GM19238 (cell line): ENCODE data around the gene LIPE.
"Not testable (repeated sequence)": the region's sequence is repeated elsewhere in the genome, so short reads cannot be mapped to it uniquely, and the experiment has no call there.

ENCODE experiments used
- DNase-seq: peaks from one replicate; pipeline ENCODE4 v3.0.0; 2011; ENCODE audit warnings: low spot score; ENCODE audit not compliant: insufficient read length

Gene LIPE

GRCh38 chr19:42427313-42427712 lies at the start of gene LIPE:
LIPE (minus strand) TSS chr19:42427388; CDS start chr19:42427149, 239 bp downstream.
- no peak for DNase-seq

GRCh38 chr19:42475366-42475765 lies 48.2 kb upstream of the LIPE start:
- no peak for DNase-seq

DNA sequence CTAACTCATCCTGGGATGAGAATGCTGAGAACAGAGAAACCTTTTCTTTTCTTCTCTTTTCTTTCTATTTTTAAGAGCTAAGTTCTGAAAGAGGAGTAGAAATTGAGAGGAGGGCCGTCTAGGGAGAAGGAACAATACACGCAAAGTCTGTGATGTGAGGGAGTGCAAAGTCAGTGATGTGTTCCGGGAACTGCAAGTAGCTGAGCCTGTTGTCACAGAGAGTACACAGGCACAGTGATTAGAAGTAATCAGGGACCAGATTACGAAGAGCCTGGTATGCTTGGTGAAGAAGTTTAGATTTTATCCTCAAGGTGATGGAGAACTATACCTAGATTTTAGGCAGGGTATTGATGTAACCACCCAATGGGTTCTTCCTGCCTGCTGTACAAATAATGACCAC lies 47.6 kb upstream of the LIPE start:
- no peak for DNase-seq

DNA sequence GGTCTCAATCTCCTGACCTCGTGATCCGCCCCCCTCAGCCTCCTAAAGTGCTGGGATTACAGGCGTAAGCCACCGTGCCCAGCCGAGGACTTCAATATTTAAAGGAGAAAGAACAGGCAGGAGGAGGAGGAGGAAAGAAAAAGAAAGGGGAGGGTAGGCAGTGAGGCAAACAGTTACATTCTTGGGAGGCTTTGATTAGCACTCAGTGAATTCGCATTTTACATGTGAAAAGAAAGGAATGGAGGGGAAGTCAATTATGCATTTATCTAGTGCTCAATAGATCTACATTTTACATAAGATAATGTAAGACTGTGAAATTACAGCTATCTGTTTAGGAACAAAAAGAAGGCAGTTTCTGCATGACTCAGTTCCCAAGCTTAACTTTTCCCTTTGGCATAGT lies 46.5 kb upstream of the LIPE start:
- DNase-seq: no peak

DNA sequence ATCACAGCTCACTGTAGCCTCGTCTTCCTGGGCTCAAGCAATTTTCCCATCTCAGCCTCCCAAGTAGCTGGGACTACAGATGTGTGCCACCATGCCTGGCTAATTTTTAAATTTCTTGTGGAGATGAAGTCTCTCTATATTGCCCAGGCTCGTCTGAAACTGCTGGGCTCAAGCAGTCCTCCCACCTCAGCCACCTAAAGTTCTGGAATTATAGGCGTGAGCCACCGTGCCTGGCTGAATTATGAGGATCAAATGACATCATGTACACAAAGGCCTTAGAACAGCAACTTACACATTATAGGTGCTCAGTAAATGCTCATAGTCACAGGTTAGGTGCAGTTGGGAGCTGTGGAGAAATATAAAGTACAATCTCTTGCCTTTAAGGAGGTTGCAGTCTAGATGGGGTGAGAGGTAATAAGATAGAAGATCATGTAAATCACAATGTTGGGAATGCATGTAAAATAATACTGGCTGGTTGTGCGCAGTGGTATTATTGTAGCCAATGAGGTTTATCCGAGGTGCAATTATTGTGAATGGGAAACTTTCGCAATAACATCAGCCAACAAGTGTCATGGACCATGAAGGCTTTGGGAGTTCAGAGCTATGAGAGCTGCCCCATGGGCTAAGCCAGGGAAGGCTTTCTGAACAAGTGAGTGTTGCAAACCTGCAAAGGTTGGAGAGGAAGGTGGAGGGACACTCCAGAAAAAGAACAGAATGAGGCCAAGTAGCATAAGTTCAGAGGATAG lies 45.4 kb upstream of the LIPE start:
- DNase-seq: no peak

GRCh38 chr19:42471554-42472249 lies 44.5 kb upstream of the LIPE start:
- DNase-seq: no peak

DNA sequence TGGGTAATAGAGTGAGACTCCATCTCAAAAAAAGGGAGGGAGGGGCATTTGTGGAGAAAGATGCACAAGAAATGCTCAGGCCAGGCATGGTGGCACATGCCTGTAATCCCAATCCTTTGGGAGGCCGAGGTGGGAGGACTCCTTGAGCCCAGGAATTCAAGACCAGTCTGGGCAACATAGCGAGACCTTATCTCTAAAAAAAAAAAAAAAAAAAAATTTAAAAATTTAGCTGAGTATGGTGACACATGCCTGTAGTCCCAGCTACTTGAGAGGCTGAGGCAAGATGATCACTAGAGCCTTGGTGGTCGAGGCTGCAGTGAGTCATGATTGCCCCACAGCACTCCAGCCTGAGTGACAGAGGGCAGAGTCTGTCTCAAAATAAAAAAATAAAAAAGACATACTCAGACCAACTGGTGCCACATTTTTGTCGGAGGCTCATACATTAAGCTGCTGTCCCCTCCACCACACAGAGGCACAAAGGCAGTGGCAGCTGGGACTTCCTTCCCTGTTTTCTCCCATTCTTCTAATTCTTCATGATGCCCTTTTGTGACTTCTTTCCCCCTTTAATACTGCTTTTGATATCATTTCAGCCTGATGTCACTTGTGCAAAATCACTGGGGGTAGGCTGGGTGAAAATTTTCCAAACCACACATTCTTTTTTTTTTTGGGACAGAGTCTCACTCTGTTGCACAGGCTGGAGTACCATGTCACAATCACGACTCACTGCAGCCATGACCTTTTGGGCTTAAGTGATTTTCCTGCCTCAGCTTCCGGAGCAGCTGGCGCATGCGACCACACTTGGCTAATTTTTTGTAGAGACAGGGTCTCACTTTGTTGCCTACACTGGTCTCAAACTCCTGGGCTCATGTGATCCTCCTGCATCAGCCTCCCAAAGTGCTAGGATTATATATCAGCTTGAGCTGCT lies 42.4 kb upstream of the LIPE start:
- no peak for DNase-seq

DNA sequence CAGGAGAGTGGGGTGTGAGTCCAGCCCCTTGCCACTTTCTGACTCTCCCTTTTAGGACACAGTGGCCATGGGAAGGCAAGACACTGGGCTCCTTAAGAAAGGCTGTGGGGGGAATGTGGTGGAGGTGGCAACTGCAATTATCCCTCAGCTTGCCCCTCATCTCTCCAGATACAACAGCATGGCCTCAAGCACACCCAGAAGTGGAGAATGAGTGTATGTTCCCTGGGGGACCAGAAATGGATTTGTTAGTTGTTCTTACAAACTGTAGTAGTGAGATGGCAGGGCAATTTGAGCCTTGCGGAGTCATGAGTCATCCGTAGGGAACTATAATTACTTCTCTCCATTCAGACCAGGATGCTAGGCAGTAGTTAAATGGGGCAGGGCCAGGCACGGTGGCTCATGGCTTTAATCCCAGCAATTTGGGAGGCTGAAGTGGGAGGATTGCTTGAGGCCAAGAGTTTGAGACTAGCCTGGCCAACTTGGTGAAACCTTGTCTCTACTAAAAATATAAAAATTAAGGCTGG lies 41.1 kb upstream of the LIPE start:
- no peak for DNase-seq

DNA sequence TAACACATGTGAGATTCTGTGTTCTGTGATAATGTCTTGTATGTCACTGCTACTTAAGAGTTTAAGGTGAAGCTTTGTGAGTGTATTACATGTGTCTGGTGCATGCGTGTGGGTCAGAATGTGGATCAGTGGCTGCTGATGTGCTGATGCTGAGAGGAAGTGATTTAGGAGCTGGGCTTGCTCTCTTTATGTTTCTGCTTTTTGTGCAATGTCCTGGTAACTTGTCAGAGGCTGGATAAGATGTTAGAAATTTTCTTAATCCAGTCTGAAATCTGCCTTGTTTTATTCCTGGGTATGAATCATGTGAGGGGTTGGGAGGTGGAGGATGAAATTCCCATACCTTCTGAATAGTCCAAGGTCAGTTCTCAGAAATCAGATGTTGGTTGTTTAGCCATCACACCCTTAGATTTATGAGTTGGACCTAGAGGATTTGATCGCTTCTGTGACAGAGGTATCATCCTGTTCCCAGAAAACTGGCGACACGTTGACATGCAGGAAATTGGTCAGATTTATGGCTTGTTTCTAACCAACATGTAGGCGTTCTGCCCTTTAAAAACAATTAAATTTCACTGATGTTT lies 40.1 kb upstream of the LIPE start:
- no peak for DNase-seq

GRCh38 chr19:42466521-42467182 lies 39.5 kb upstream of the LIPE start:
- no peak for DNase-seq

DNA sequence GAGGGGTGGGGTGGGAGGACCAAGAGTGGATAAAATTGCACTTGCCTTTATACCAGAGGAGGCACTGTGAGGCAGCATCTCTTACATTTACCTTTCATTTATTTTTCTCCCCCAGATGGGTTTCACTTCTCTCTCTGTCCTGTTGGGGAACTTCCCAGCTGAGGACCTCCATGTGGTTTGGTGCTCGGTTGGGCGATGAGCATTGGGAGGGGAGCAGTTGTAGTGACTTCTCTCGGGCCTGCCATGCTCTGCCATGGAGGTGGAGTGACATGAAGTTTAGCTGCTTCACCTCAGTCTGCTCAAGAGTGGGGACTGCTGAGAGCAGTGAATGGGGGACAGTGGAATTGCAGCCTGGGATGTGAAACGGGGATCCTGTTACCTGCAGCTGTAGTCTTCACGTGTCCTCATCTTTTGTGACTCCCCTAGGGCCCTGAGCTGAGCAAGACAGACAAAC lies 38.7 kb upstream of the LIPE start:
- peak; percentile 61 for DNase-seq

GRCh38 chr19:42461700-42462324 lies 34.6 kb upstream of the LIPE start:
- no peak for DNase-seq

DNA sequence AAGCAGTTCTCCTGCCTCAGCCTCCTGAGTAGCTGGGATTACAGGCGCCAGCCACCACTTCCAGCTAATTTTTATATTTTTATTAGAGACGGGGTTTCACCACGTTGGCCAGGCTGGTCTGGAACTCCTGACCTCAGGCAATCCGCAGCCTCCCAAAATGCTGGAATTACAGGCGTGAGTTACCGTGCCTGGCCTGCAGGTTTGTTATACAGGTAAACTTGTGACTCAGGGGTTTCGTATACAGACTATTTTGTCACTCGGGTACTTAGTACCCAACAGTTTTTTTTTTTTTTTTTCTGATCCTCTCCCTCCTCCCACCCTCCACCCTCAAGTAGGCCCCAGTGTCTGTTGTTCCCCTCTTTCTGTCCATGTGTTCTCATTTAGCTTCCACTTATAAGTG lies 34.0 kb upstream of the LIPE start:
- DNase-seq: not testable (repeated sequence)

DNA sequence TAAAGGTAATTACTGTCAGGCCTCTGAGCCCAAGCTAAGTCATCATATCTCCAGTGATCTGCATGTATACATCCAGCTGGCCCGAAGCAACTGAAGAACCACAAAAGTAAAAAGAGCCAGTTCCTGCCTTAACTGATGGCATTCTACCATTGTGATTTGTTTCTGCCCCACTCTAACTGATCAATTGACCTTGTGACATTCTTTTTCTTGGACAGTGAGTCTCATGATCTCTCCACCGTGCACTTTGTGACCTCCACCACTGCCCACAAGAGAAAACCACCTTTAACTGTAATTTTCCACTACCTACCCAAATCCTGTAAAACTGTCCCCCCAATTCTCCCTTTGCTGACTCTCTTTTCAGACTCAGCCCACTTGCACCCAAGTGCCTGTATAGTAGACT lies 32.7 kb upstream of the LIPE start:
- DNase-seq: no peak

DNA sequence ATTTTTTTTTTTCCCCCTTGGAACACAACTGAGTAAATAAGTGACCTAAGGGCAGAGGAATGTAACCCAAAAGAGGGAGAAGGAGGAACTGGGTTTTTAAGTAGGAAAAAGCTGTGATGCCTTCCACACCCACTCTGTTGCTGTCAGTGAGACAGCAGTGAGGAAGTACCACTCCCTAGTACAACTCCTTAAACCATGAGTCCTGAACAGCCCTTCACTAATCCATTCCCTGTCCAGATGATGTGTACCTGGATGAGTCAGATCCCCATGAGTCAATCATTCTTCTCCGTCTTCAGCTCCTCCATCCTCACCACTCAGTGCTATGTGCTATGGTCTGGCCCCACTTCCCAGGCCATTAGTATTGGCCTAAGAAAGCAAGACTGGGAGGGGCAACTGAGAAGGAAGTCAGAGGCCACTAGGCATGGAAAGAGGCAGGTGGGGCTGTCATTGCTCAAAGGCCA lies 28.5 kb upstream of the LIPE start:
- DNase-seq: no peak

DNA sequence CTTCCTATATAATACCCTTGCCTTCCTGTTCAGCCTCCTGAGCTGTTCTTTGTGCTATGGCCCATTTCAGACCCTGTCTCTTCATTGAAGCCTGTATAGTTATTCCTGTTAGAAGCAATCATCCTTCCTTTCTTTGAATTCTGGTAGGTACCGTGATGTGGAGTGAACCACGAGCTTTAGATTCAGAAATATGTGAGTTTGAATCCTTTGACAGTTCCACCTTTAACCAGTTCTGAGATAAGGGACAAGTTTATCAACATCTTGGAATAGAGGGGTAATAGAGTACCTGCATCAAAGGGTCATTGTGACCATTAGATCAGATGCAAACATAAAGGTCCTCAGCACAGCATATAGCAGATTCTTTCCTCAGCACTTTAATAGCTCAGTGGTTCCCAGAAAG lies 27.9 kb upstream of the LIPE start:
- DNase-seq: no peak

DNA sequence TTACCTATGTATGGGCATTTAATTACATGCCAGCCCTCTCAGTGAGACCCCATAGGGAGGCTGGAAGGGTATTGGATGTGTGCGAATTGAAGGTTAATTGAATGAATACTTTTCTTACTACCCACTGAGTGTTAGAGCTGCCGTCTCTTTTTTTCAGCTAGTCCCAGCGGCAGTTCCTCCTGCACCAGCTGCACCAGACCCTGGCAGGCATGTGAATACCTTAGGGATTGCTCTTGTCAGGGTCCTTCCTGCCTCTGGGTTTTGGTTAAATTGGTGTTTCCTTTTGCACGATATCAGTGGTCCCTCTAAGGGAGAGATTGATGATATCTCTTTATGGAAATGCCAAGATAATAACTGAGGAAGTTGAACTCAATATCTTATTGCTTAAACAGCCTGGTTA lies 25.4 kb upstream of the LIPE start:
- no peak for DNase-seq

GRCh38 chr19:42450314-42450934 lies 23.2 kb upstream of the LIPE start:
- peak; percentile 71 for DNase-seq

DNA sequence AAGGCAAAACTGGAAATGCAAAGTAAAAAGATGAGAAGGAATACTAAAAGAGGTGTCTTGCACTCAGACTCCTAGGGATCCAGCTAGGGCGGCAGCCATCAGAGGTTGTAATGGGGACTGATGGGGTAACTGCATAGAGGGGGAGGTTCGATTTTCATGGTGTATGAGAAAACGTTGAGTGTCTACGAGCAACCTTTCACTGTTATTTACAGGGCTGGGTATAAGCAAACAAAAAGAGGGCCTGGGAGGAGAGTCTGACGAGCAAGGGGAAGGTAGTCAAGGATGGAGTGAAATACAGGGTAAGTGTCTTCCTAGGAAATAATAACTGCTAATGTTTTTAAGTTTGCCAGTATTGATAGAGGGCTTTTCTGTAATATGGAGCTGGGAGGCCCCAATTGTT lies 21.1 kb upstream of the LIPE start:
- DNase-seq: not testable (repeated sequence)

DNA sequence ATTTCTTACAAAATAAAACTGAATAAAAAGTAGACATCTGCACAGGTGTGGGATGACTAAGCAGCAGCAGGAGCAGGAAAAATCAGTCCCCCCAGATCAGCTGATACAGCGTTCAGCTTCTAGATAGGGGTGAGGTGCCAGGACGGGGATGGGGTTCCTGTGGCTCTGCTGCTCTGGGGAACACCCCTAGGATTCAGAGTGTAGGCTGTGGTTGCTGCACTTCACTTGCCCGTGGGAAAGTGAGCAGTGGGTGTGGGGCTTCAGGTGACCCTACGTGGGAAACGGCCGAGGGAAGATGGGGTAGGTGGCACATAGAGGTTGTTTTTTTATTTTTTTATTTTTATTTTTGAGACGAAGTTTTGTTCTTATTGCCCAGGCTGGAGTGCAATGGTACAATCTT lies 18.8 kb upstream of the LIPE start:
- DNase-seq: no peak
